LHCN-M2 (cell line): Measurements from ENCODE around the gene NOVA1. TPM values are rescaled to one million over a fixed set of nuclear protein-coding genes. Genes with fewer than 3 reads are reported as not detected.
A peak's percentile ranks its signal among the peaks of the same experiment; 100 is the strongest.
"Not testable (repeated sequence)": the region's sequence is repeated elsewhere in the genome, so short reads cannot be mapped to it uniquely, and the experiment has no call there.

ENCODE experiments used
- DNase-seq: peaks from one replicate; pipeline ENCODE4 v3.0.0-alpha.2; 2012; ENCODE audit warnings: low read depth
- polyA plus RNA-seq: library from polyadenylated mRNA; unstranded; fragments of >200 nt; gene quantifications from one replicate; pipeline ENCODE4 v1.2.1, GENCODE V29; 2012; ENCODE audit warnings: missing spikeins
- total RNA-seq: library from RNA; depleted of rRNA; stranded (reverse); fragments of >200 nt; gene quantifications from 2 replicates; pipeline ENCODE4 v1.2.3, GENCODE V29; 2014; rRNA removed

NOVA1 gene, protein sequence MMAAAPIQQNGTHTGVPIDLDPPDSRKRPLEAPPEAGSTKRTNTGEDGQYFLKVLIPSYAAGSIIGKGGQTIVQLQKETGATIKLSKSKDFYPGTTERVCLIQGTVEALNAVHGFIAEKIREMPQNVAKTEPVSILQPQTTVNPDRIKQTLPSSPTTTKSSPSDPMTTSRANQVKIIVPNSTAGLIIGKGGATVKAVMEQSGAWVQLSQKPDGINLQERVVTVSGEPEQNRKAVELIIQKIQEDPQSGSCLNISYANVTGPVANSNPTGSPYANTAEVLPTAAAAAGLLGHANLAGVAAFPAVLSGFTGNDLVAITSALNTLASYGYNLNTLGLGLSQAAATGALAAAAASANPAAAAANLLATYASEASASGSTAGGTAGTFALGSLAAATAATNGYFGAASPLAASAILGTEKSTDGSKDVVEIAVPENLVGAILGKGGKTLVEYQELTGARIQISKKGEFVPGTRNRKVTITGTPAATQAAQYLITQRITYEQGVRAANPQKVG
- total RNA-seq = 0.77 and 1.3 TPM in 2 replicates
- 1.5 TPM for polyA plus RNA-seq

- no peak for DNase-seq
Measured at GRCh38 chr14:26597589-26598080, at the start of gene NOVA1. NOVA1 (minus strand) TSS chr14:26598033; CDS start chr14:26597436, 597 bp downstream.

DNA sequence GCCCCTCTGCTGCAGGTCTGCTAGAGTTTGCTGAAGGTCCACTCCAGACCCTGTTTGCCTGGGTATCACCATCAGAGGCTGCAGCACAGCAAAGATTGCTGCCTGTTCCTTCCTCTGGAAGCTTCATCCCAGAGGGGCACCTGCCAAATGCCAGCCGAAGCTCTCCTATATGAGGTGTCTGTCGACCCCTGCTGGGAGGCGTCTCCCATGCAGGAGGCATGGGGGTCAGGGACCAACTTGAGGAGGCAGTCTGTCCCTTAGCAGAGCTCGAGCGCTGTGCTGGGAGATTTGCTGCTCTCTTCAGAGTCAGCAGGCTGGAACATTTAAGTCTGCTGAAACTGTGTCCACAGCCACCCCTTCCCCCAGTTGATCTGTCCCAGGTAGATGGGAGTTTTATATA lies 47.2 kb upstream of the NOVA1 start:
- DNase-seq = not testable (repeated sequence)

GRCh38 chr14:26636561-26636960 lies 38.7 kb upstream of the NOVA1 start:
- no peak for DNase-seq

DNA sequence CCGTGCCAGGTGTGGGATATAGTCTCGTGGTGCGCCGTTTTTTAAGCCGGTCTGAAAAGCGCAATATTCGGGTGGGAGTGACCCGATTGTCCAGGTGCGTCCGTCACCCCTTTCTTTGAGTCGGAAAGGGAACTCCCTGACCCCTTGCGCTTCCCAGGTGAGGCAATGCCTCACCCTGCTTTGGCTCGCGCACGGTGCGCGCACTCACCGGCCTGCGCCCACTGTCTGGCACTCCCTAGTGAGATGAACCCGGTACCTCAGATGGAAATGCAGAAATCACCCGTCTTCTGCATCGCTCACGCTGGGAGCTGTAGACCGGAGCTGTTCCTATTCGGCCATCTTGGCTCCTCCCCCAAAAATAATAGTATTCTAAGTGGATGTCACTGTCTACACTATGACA lies 37.1 kb upstream of the NOVA1 start:
- DNase-seq = not testable (repeated sequence)

DNA sequence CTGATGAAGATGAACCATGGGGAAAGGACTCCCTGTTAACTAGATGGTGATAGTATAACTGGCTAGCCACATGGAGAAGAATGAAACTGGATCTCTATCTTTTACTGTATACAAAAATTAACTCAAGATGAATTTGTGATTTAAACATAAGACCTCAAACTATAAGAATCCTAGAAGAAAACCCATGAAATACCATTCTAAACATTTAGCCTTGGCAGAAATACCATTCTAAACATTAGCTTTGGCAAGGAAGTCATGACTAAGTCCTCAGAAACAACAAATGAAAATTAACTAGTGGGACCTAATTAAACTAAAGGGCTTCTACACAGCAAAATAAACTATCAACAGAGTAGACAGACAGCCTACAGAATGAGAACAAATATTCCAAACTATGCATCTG lies 28.4 kb upstream of the NOVA1 start:
- no peak for DNase-seq

- no peak for DNase-seq
Measured at GRCh38 chr14:26622611-26623010, 24.8 kb upstream of the NOVA1 start.

- DNase-seq = no peak
Measured at GRCh38 chr14:26621807-26622560, 24.2 kb upstream of the NOVA1 start.

- DNase-seq = no peak
Measured at GRCh38 chr14:26621364-26621763, 23.5 kb upstream of the NOVA1 start.

- no peak for DNase-seq
Measured at GRCh38 chr14:26611259-26611658, 13.4 kb upstream of the NOVA1 start.

DNA sequence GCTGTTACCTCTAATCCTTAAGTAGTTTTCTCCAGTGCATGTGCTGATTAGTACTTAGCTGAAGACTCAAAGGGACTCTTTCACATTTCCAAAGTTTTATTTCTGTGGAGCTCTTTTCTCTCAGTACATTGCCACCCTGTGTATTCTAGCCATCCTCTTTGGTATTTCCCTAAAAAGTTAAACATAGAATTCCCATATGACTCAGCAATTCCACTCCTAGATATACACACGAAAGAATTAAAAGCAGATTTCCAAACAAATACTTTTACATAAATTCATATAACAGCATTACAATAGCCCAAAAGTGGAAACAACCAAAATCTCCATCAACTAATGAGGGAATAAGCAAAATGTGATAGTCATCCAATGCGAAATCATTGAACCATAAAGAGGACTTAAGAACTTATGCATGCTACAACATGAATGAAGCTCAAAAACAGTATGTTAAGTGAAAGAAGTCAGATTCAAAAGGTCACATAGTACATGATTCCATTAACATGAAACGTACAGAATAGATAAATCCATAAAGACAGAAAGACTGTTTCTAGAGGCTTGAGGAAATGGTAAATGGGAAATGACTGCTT lies 9.0 kb upstream of the NOVA1 start:
- no peak for DNase-seq

GRCh38 chr14:26605602-26606001 lies 7.8 kb upstream of the NOVA1 start:
- no peak for DNase-seq

DNA sequence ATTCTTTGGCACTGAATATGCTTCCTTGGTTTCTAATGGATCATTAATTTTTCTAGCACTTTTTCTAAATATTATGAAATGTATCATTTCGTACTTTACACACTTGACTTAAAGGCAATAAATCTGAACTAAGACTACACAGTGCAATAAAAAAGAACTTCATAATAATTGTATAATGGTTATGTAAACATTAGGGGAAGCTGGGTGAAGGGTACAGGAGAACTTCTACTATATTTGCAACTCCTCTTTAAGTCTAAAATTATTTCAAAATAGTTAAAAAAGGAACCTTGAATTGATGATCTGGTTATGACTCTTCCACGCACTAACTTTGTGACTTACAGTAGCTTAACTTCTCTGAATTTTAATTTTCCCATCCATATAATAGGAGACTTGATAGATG lies 5.1 kb upstream of the NOVA1 start:
- DNase-seq = no peak

DNA sequence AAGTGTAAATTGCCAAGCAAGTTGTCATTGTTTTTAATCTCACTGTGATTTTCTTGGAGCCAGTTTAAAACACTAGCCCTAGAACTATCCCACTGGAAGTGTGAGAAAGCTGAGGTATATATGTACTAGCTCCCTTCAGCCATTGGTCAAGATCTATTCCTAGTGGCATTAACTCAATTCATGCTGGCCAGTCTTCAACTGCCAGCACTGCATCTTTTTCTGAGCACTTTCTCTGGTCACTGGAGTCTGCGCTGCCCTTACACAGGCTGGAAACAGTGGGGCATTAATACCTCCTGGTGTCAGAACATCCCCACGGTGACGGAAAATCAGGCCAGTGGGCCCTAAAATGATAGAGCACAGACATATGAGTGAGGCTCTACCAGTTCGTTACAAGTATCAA lies 4.0 kb upstream of the NOVA1 start:
- DNase-seq = no peak

GRCh38 chr14:26599291-26599690 lies 1.5 kb upstream of the NOVA1 start:
- no peak for DNase-seq

DNA sequence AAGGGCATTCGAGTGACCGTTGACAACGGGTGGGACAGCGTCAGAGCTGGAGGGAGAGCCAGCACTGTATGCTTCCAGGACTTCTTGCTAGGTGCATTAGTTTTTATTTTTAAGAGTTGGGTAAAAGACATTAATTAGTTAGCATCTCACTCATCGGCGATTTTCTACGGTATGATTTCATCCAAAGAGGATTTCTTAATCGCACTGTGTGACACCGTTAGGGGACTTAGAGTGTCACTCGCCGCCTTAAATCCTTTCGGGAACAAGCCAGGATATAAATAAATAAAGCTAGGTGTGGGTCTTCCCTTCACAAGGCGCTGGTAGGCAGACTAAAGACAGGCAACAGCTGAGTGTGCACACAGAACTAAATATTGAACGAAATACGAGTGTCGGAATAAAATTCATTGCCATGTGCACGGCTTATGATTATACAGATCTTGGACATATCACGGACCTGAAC lies 869 bp upstream of the NOVA1 start:
- peak; percentile 9 for DNase-seq

DNA sequence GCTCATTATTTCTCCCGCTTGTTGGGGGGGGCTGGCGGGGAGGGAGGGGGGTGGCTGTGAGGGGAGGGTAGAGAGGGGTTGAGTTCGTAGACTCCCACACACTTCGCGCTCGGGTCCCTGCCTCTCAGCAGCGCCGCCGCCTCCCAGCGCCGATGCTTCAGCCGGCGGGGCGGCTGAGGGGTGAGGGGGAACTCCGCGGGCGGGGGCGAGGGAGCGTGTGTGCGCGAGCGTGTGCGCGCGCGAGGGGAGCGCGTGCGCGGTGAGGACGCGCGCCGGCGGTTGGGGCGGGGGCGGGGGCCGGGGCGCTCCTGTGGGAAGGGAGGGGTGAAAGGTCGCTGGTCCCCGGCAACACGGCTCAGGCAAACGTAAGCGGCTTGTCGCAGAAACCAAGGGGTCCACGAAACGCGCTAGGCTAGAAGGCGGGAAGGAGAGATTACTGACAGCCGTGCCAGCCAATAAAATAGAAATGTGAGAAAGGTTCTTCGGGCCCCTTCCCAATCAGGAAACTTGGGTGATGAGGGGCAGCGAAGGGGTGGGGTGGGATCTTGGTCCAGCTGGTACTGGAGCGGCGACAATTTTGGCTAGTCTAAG lies 343 bp upstream of the NOVA1 start:
- DNase-seq = peak; percentile 79

DNA sequence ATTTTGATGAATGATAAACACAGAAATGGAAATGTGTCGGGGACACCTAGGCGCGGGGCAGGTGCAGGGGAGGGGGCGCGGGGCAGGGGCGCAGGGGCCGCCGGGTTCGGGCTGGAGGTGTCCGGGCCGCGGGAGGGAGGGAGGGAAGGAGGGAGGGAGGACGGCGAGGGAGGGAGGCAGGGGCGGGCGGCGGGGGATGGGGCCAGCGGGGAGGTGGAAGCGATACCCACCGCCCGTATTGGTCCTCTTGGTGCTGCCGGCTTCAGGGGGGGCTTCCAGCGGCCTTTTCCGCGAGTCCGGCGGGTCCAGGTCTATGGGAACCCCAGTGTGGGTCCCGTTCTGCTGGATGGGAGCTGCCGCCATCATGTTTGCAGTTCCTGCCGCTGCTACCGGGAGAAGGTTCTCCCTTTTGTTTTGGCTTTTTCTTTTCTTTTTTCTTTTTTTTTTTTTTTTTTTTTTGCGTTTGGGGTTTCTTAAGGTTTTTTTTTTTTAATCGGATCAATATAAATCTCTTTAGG lies 703 bp downstream of the NOVA1 start:
- DNase-seq = no peak

DNA sequence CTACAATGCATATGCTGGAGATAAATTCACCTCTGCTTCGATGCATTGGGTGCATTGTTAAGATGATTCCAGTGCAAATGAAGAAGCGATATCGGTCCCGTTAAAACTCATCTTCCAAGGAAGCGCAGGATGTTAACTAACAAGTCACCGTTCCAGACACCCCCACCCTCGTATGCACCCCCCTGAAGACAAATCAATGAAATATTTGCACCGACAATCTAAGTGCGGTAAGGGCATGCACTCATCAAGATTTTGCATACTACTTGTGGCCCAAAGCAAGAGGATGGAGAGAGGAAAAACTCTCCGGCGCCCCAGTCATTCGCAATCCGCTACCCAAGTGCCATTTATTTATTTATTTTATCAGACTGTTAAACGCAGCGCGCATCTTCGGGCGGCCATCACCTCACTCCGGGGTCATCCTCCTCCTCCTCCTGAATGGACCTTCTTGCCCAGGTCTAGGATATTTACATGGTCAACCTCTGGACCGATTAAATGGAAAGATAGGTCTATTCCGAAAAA lies 1.2 kb downstream of the NOVA1 start:
- no peak for DNase-seq

GRCh38 chr14:26595926-26596542 lies 1.8 kb downstream of the NOVA1 start:
- DNase-seq = no peak

DNA sequence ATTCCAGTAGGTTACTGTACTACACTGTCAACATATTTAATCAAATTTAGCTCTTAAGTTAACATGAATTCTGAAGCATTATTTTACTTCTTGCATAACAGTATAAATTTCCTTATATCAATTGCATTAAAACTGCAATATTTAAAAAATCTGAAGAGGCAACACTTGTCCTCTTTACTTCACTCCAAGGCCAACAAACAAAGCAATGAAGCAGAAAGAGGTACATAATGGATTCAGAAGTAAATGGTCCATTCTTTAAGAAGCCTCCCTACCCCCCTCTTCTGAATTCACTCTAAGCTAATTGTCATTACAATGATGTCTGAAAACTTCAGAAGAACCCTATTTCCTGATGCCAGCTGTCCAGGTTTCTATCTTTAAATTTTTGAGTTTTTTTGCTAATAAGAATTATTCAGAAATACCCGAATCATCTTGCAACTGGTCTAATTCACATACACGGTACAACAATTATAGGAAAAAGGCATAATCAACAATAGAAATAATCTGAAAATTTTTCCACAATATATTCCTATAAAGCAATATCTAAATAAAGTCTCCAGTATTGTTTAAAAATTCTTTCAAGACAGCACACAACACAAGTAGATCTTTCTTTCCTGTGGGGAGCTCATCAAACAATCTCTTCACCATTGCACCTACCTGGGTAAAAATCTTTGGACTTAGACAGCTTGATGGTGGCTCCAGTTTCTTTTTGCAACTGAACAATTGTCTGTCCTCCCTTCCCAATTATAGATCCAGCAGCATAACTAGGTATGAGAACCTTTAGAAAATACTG lies 2.9 kb downstream of the NOVA1 start:
- no peak for DNase-seq
